GM19035 (cell line): Measurements from ENCODE around the gene CIRBP.

ENCODE experiments used
- ATAC-seq: cut with Tn5 transposase; IDR thresholded peaks from one replicate; pipeline ENCODE4 v1.9.1; 2021; ENCODE audit not compliant: unreplicated experiment

The CIRBP gene

GRCh38 chr19:1278713-1279660, 9.9 kb downstream of the CIRBP start:
- no peak for ATAC-seq

- ATAC-seq: no peak
These were observed 10.7 kb downstream of the CIRBP start for GRCh38 chr19:1279782-1280341.

DNA sequence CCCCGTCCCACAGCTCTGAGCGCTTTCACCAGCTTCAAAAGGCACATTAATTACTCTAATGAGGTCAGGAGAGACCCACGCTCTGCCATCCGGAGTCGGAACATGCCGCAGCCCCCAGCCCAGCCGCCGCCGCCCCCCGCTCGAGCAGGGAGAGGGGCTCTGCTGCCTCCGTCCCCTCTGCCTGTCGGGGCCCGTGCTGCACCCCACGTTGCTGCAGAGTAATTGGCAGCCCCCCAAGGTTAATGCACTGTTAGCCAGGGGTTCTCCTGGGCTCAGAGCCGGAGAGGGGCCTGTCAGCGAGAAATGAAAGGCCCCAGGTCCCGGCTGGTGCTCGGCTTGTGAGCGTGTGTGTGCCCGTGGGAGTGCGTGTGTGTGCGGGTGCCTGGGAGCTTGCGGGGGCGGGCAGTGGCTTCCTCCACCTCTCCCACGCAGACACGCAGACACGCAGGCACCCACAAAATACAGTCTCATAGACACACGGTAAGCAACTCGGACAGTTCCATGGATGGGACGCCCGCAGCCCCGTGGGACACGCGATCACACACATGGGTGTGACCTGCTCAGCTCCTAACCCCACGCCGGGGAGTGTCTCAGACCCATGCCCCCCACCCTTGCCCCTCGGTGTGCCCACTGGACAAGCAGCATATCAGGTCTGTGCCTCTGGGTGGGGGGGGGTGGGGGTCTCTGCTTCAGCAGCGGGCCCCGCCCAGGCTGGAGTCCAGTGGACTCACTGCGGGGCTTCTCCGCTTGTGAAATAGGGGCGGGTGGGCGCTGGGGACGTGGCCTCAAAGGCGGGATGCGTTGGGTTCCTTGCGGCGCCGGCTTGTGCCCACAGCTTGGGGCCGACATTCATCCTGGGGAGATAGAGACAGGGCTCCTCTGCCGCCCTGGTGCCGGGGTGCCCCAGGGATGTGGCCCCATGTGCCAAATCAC, 11.8 kb downstream of the CIRBP start:
- no peak for ATAC-seq

- ATAC-seq: no peak
These were observed 12.6 kb downstream of the CIRBP start for GRCh38 chr19:1281569-1282287.

DNA sequence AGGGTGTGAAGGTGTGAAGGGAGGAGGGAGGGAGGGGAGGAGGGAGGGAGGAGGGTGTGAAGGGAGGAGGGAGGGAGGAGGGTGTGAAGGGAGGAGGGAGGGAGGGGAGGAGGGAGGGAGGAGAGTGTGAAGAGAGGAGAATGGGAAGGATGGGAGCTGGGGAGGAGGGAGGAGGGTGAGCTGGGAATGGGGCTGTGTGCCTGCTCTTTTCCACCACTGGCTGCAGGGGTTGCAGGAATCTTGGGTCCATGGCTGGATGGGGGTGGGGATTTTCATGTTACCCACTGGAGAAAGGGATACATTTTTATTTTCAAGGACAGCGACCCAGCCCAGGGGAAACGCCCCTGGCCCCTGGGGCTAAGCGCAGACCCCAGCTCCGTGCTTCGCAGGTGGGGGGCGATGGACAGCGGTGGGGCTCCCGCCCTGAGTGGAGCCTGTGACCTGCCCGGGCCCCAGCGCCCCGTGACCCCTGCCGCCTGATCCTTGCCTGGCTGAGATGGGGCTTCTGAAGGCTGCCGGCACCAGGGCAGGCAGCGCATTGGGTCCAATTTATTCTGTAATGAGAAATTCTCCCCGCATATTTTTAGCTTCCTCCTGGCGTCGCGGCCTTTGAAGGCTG, 13.6 kb downstream of the CIRBP start:
- no peak for ATAC-seq

DNA sequence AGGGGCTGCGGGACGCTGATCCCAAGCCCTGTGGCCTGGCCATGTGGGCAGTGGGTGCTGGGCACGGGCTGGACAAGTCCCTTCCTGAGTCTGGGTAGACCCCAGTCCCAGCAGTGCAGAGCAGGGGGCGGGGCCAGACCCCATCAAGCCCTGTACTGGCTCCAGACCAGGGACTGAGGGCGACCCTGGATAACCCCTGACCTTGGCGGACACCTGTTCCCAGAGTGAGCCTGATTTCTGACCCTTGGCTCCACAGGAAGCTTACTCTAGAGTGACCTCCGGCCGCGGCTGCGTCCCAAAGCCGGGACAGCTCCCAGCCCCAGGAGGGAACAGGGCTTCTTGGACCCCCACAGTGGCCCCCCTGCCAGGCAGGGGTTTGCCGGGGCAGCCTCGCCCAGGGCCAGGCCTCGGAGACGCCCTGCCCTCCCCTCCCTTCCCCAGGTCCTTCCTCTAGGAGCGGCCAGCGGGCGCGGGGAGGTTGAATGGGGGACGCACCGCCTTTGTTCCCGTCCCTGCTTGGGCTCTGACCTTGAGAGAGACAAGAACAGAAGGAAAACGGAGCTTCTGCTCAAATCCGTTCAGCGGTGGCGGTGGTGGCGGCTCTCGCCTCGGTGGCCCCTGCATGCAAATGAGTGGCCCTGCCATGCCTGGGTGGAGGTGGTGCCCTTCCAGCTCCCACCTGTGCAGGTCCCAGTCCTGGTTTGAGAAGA, 14.2 kb downstream of the CIRBP start:
- ATAC-seq: no peak

- no peak for ATAC-seq
These were observed 14.8 kb downstream of the CIRBP start for GRCh38 chr19:1283917-1284292.

DNA sequence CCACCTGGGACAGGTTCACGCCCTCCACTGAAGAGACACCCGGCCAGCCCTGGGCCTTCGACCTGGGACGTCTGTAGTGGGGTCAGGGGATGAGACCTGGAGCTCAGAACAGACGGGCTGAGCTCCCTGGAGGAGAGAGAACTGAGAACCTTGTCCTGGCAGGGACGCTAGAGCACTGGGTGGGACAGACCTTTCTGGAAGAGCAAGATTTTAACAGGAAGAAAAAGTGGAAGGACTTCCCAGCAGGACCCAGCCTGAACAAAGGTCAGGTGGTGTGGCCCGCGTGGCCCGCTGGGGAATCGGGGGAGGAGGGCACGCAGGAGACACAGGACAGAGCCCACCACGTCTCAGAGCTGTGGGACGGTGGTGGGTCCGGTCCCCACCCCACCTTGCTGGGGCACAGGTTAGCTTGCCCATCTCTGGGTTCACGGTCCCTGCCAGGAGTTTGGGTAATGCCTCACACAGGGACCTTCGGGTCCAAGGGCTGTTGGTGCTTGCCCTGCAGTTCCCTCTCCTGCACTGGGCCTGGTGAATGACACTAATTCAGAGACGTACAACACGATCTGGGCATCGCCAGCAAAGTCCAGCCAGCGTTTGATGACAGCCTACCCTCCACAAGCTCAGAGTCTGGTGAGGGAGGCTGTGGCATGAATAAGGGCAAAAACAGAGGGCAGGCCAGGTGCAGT, 15.3 kb downstream of the CIRBP start:
- ATAC-seq: no peak

DNA sequence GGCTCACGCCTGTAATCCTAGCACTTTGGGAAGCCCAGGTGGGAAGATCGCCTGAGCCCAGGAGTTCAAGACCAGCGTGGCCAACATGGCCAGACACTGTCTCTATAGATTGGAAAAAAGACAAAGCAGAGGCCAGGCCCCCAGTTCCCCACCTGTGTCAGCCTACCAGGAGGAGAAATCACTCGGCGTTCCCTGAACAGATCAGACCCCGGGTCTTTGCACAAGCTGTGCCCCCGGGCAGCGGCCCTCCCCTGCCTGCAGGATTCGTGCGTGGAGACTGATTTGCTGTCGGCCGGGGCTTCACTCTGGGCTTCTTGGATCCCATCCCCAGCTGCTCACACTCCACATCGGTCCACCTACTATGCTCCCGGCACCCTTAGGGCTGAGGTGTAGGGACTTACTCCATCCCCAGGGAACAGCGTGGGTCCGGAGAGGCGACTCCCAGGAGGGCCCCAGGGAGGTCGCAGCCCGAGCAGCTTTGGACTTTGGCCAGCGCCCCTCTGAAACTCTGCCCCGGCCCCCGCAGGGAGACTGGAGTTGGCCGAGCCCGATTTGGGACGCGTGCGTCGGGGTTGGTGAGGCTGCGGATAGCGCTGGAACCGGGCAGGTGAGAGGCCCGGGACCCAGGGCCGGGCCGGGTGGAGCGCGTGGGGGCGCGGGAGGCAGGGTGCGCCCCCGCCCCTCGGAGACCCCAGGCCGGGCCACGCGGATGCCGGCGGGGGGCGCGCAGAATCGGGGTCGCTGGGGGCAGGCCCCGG, 16.0 kb downstream of the CIRBP start:
- no peak for ATAC-seq

- ATAC-seq: no peak
These were observed 16.7 kb downstream of the CIRBP start, which contains the start of gene EFNA2 for GRCh38 chr19:1285737-1286360. TSS of gene EFNA2 (plus strand) at chr19:1285873. CDS start at chr19:1286169, 296 bp downstream.

DNA sequence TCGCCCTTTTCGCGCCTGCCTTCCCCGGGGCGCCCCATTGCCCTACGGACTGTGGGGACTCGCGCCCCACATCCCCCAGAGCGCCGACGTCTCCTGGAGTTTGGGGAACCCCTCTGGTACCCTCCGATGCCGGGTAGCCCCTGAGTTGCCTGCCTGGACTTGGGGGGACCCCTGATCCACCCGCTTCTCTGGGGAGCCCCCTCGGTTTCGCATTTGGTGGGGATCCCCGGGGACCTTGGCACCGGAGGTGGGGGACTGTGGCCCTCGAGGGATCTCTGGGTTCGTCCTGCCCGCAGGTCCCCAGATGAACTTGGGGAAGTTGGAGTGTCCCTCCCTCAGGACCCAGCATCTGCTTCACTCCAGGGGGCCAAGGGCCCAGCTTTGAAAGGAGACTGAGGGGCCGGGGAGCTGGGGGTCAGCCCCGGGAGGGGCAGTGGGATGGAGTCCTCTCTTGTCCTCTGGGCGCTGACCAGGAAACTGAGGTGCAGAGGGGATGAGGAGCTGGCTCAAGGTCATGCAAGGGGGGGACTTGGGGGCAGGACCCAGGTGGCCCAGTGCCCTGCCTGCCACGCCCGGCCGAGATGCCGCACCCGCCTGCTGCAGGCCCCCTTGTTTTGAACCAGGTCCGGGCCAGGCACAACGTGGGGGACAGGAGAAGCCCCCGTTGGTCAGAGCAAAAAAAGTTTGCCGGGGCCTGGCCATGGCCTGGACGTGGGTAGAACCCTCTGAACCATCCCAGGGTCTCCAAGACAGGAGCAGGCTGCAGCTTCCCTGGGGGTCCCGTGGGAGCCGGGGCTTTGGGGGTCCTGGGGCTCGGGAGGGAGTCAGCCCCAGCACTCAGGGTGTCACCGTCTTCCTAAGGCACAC, 17.6 kb downstream of the CIRBP start:
- ATAC-seq: no peak

- ATAC-seq: no peak
These were observed 18.5 kb downstream of the CIRBP start for GRCh38 chr19:1287354-1288225.

- no peak for ATAC-seq
These were observed 19.1 kb downstream of the CIRBP start for GRCh38 chr19:1288226-1288612.

GRCh38 chr19:1288833-1289685, 19.9 kb downstream of the CIRBP start:
- ATAC-seq: no peak

- ATAC-seq: no peak
These were observed 20.5 kb downstream of the CIRBP start for GRCh38 chr19:1289686-1290025.
